Loucy (cell line): ENCODE measurements around the gene PLET1.

Experiments
- H2AFZ ChIP-seq: fragments of 200-600 bp; sonication (generic); 2 replicates; pipeline ENCODE4 v1.6.0; 2016; ENCODE audit warnings: antibody characterized with exemption, mild to moderate bottlenecking, low read length, moderate library complexity
- H3F3A ChIP-seq: fragments of 200-600 bp; 2 replicates; pipeline ENCODE4 v1.6.0; 2016; ENCODE audit warnings: antibody characterized with exemption, low read depth, mild to moderate bottlenecking
- H3K27me3 ChIP-seq: fragments of 200-600 bp; sonication (generic); 2 replicates; pipeline ENCODE4 v1.6.1; 2014; ENCODE audit warnings: low read length, mild to moderate bottlenecking; ENCODE audit not compliant: insufficient read depth, poor library complexity, severe bottlenecking
- H3K36me3 ChIP-seq: fragments of 200-600 bp; sonication (generic); 2 replicates; pipeline ENCODE4 v1.6.1; 2016; ENCODE audit warnings: low read length; ENCODE audit not compliant: insufficient read depth
- H3K4me1 ChIP-seq: fragments of 200-600 bp; sonication (generic); 2 replicates; pipeline ENCODE4 v1.5.1; 2014; ENCODE audit warnings: low read length, mild to moderate bottlenecking; ENCODE audit not compliant: insufficient read depth, poor library complexity, severe bottlenecking
- H3K4me2 ChIP-seq: fragments of 200-600 bp; sonication (generic); 2 replicates; pipeline ENCODE4 v1.6.0; 2014; ENCODE audit warnings: antibody characterized with exemption, low read length, low read depth, mild to moderate bottlenecking; ENCODE audit not compliant: poor library complexity, severe bottlenecking
- H3K4me3 ChIP-seq: fragments of 200-600 bp; sonication (generic); 2 replicates; pipeline ENCODE4 v1.5.1; 2014; ENCODE audit warnings: low read length, mild to moderate bottlenecking, mixed read lengths; ENCODE audit not compliant: poor library complexity, severe bottlenecking
- H3K79me2 ChIP-seq: fragments of 200-600 bp; sonication (generic); 2 replicates; pipeline ENCODE4 v1.6.1; 2014; ENCODE audit warnings: low read length; ENCODE audit not compliant: insufficient read depth
- H3K9ac ChIP-seq: fragments of 200-600 bp; sonication (generic); 2 replicates; pipeline ENCODE4 v1.6.0; 2014; ENCODE audit warnings: mild to moderate bottlenecking, low read depth, low read length, moderate library complexity; ENCODE audit not compliant: poor library complexity, severe bottlenecking
- H3K9me2 ChIP-seq: fragments of 200-600 bp; sonication (generic); replicated peaks from 2 replicates; pipeline ENCODE4 v1.6.1; 2016; ENCODE audit warnings: low read depth, low read length, mixed read lengths
- H3K9me3 ChIP-seq: fragments of 200-600 bp; sonication (generic); 2 replicates; pipeline ENCODE4 v1.6.1; 2014; ENCODE audit warnings: mild to moderate bottlenecking, antibody characterized with exemption, low read length, low read depth; ENCODE audit not compliant: insufficient read depth
- H4K20me1 ChIP-seq: fragments of 200-600 bp; sonication (generic); 2 replicates; pipeline ENCODE4 v1.6.0; 2014; ENCODE audit warnings: antibody characterized with exemption, low read length, mild to moderate bottlenecking; ENCODE audit not compliant: insufficient read depth, poor library complexity, severe bottlenecking
- CTCF ChIP-seq: fragments of 200-600 bp; sonication (generic); conservative IDR thresholded peaks from 2 replicates; pipeline ENCODE4 v1.5.1; 2014; ENCODE audit warnings: mild to moderate bottlenecking, antibody characterized with exemption, low read length
- EZH2phosphoT487 ChIP-seq: fragments of 200-600 bp; IDR thresholded peaks from 2 replicates; pipeline ENCODE4 v1.6.1; 2018; ENCODE audit warnings: antibody characterized with exemption, mild to moderate bottlenecking, moderate library complexity, borderline replicate concordance

Gene PLET1

GRCh38 chr11:112248201-112248600, 12.5 kb downstream of the PLET1 start:
- Histone ChIP-seq H3K36me3 (no peaks in the 10 kb centered on the region), H3K4me2 (no peak overlapping the region), H3K4me1 (no peaks in the 10 kb centered on the region)

GRCh38 chr11:112247201-112247600, 13.5 kb downstream of the PLET1 start:
- H3K9me2 ChIP-seq, result no peaks in the 10 kb centered on the region

More at GRCh38 chr11:112248201-112248600, 12.5 kb downstream of the PLET1 start:
- Histone ChIP-seq H3K4me3 (no peak overlapping the region), H3K27me3 (no peaks in the 10 kb centered on the region), H3K9me3 (no peaks in the 10 kb centered on the region), H3K9ac (no peak overlapping the region), H4K20me1 (no peaks in the 10 kb centered on the region), H2AFZ (no peak overlapping the region), H3K9me2 (no peaks in the 10 kb centered on the region), H3K79me2 (no peaks in the 10 kb centered on the region), H3F3A (no peaks in the 10 kb centered on the region)
- TF ChIP-seq CTCF (no peak), EZH2phosphoT487 (no peak)

GRCh38 chr11:112241486-112241885, 19.2 kb downstream of the PLET1 start:
- Histone ChIP-seq H3F3A (no peaks in the 10 kb centered on the region), H3K4me2 (no peak overlapping the region), H3K4me1 (no peaks in the 10 kb centered on the region), H3K9me3 (no peaks in the 10 kb centered on the region), H3K36me3 (peaks cover 12% of the 10 kb centered on the region; the same call in 1 of the 2 replicates), H4K20me1 (no peaks in the 10 kb centered on the region), H3K9ac (no peak overlapping the region), H3K9me2 (no peaks in the 10 kb centered on the region), H2AFZ (no peak overlapping the region), H3K79me2 (no peaks in the 10 kb centered on the region), H3K27me3 (no peaks in the 10 kb centered on the region), H3K4me3 (no peak overlapping the region)
- no peak for TF ChIP-seq CTCF
- no peak for TF ChIP-seq EZH2phosphoT487

More at GRCh38 chr11:112247201-112247600, 13.5 kb downstream of the PLET1 start:
- no peaks in the 10 kb centered on the region for H3K9me3 ChIP-seq
- H3K79me2 ChIP-seq, result no peaks in the 10 kb centered on the region
- H3K27me3 ChIP-seq, result no peaks in the 10 kb centered on the region
- no peak overlapping the region for H3K4me3 ChIP-seq
- no peaks in the 10 kb centered on the region for H4K20me1 ChIP-seq
- no peaks in the 10 kb centered on the region for H3K36me3 ChIP-seq
- no peak overlapping the region for H3K9ac ChIP-seq
- no peaks in the 10 kb centered on the region for H3F3A ChIP-seq
- H3K4me2 ChIP-seq, result no peak overlapping the region
- no peak for TF ChIP-seq CTCF
- TF ChIP-seq EZH2phosphoT487, result no peak
- H3K4me1 ChIP-seq, result no peaks in the 10 kb centered on the region
- no peak overlapping the region for H2AFZ ChIP-seq
